NCI-H1436 (cell line): ENCODE results near the gene TMEM163.

Experiments
- DNase-seq: peaks from one replicate; lab custom pipeline; 2025; lab: John Stamatoyannopoulos, UW

The TMEM163 gene

GRCh38 chr2:134692499-134692898 is 26.3 kb downstream of the TMEM163 start:
- no peak for DNase-seq

- DNase-seq: no peak
Measured at GRCh38 chr2:134690629-134691215, 28.1 kb downstream of the TMEM163 start.

- DNase-seq: no peak
Measured at GRCh38 chr2:134689315-134689714, 29.5 kb downstream of the TMEM163 start.

GRCh38 chr2:134685967-134686366 is 32.8 kb downstream of the TMEM163 start:
- no peak for DNase-seq

- no peak for DNase-seq
Measured at GRCh38 chr2:134683561-134684112, 35.2 kb downstream of the TMEM163 start.

GRCh38 chr2:134682726-134683125 is 36.1 kb downstream of the TMEM163 start:
- no peak for DNase-seq

- no peak for DNase-seq
Measured at GRCh38 chr2:134681201-134681600, 37.6 kb downstream of the TMEM163 start.

- DNase-seq: no peak
Measured at GRCh38 chr2:134679745-134680144, 39.1 kb downstream of the TMEM163 start.

- no peak for DNase-seq
Measured at GRCh38 chr2:134679294-134679693, 39.5 kb downstream of the TMEM163 start.

GRCh38 chr2:134677856-134678756 is 40.7 kb downstream of the TMEM163 start:
- DNase-seq: no peak

- DNase-seq: no peak
Measured at GRCh38 chr2:134676960-134677359, 41.8 kb downstream of the TMEM163 start.

- no peak for DNase-seq
Measured at GRCh38 chr2:134675314-134675713, 43.5 kb downstream of the TMEM163 start.

GRCh38 chr2:134674687-134675086 is 44.1 kb downstream of the TMEM163 start:
- DNase-seq: peak; percentile 6

GRCh38 chr2:134671513-134671912 is 47.3 kb downstream of the TMEM163 start:
- DNase-seq: no peak

GRCh38 chr2:134670955-134671354 is 47.8 kb downstream of the TMEM163 start:
- no peak for DNase-seq

GRCh38 chr2:134669731-134670669 is 48.8 kb downstream of the TMEM163 start:
- DNase-seq: no peak

GRCh38 chr2:134668821-134669220 is 50.0 kb downstream of the TMEM163 start:
- DNase-seq: no peak

GRCh38 chr2:134667541-134667940 is 51.3 kb downstream of the TMEM163 start:
- no peak for DNase-seq

GRCh38 chr2:134667081-134667480 is 51.7 kb downstream of the TMEM163 start:
- no peak for DNase-seq

GRCh38 chr2:134665727-134666506 is 52.9 kb downstream of the TMEM163 start:
- DNase-seq: no peak
